WI38 (cell line): Measurements from ENCODE around the gene OR4C11.

Experiments
- H3K4me3 ChIP-seq: 2 replicates; pipeline ENCODE4 v1.5.1; 2011; ENCODE audit warnings: low read depth, mild to moderate bottlenecking, control low read depth, low read length
- TF ChIP-seq, protein P1 (sequence below): IDR thresholded peaks from 2 replicates; pipeline ENCODE4 v1.5.1; 2012; ENCODE audit warnings: low read depth, mild to moderate bottlenecking, control low read depth, low read length

OR4C11 gene

DNA sequence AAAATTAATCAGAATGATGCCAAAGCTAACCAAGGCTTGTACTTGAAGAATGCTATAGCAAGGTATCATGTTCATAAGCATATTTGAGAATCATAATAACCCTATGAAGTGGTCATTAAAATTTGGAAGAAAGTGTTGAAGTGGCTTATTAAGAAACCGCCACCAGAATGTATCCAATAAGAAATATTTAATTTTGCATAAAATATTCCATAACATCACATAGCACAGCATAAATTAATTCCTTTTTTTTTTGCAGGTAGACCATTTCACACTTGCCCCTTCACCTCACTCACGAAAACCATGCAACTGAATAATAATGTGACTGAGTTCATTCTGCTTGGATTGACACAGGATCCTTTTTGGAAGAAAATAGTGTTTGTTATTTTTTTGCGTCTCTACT, 35.6 kb downstream of the OR4C11 start, which contains the start of gene OR4C16:
Gene OR4C16, plus strand, starts transcription at position 301 of the 400 bp plus-strand sequence. Its CDS starts 0 bp downstream, at position 301.
- H3K4me3 ChIP-seq, result no peak within 1 kb of the TSS
- TF ChIP-seq, protein P1, sequence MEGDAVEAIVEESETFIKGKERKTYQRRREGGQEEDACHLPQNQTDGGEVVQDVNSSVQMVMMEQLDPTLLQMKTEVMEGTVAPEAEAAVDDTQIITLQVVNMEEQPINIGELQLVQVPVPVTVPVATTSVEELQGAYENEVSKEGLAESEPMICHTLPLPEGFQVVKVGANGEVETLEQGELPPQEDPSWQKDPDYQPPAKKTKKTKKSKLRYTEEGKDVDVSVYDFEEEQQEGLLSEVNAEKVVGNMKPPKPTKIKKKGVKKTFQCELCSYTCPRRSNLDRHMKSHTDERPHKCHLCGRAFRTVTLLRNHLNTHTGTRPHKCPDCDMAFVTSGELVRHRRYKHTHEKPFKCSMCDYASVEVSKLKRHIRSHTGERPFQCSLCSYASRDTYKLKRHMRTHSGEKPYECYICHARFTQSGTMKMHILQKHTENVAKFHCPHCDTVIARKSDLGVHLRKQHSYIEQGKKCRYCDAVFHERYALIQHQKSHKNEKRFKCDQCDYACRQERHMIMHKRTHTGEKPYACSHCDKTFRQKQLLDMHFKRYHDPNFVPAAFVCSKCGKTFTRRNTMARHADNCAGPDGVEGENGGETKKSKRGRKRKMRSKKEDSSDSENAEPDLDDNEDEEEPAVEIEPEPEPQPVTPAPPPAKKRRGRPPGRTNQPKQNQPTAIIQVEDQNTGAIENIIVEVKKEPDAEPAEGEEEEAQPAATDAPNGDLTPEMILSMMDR, result no peak

DNA sequence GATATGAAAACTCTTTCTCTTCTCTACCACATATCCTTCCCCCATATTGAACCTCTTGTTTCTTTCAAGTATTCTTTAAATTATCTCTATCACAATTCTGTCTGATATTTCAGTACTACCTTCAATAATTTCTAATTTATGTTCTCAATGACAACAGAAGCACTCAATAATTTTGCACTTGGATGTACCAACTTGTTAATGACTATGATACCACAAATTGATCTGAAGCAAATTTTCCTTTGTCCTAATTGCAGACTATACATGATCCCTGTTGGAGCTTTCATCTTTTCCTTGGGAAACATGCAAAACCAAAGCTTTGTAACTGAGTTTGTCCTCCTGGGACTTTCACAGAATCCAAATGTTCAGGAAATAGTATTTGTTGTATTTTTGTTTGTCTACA, 53.3 kb downstream of the OR4C11 start, which contains the start of gene OR4C15:
Gene OR4C15, plus strand, starts transcription at position 301 of the 400 bp plus-strand sequence. Its CDS starts 0 bp downstream, at position 301.
- H3K4me3 ChIP-seq, result no peak within 1 kb of the TSS
- TF ChIP-seq, protein P1, result no peak
